IPS-18a (cell line): Measurements from ENCODE around the gene CDO1.
"Not testable (repeated sequence)": the region's sequence is repeated elsewhere in the genome, so short reads cannot be mapped to it uniquely, and the experiment has no call there.

Experiments
- H3K27ac ChIP-seq: one replicate; pipeline ENCODE4 v1.5.1; 2013; ENCODE audit warnings: low read length
- H3K27me3 ChIP-seq: one replicate; pipeline ENCODE4 v1.6.1; 2013; ENCODE audit warnings: mild to moderate bottlenecking, low read length; ENCODE audit not compliant: control insufficient read depth, insufficient read depth
- H3K36me3 ChIP-seq: one replicate; pipeline ENCODE4 v1.6.1; 2013; ENCODE audit warnings: low read depth, low read length; ENCODE audit not compliant: control insufficient read depth
- H3K4me1 ChIP-seq: one replicate; pipeline ENCODE4 v1.6.1; 2013; ENCODE audit warnings: low read depth, low read length; ENCODE audit not compliant: control insufficient read depth
- H3K4me3 ChIP-seq: one replicate; pipeline ENCODE4 v1.5.1; 2013; ENCODE audit warnings: low read length
- H3K9ac ChIP-seq: one replicate; pipeline ENCODE4 v1.6.1; 2013; ENCODE audit warnings: mild to moderate bottlenecking, low read length, moderate library complexity
- H3K9me3 ChIP-seq: one replicate; pipeline ENCODE4 v1.6.1; 2013; ENCODE audit warnings: low read depth, low read length; ENCODE audit not compliant: control insufficient read depth

CDO1 gene

DNA sequence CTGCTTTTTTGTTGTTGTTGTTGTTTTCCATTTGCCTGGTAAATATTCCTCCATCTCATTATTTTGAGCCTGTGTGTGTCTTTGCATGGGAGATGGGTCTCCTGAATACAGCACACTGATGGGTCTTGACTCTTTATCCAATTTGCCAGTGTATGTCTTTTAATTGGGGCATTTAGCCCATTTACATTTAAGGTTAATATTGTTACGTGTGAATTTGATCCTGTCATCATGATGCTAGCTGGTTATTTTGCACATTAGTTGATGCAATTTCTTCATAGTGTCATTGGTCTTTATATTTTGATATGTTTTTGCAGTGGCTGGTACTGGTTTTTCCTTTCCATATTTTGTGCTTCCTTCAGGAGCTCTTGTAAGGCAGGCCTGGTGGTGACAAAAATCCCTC is 8.5 kb upstream of the CDO1 start:
- H3K9me3 ChIP-seq, H3K27ac ChIP-seq, H3K9ac ChIP-seq, H3K36me3 ChIP-seq, H3K27me3 ChIP-seq, H3K4me1 ChIP-seq, H3K4me3 ChIP-seq: not testable (repeated sequence)

- H3K36me3 ChIP-seq = no peaks in the 10 kb centered on the region
- no peak overlapping the region for H3K4me3 ChIP-seq
- no peak overlapping the region for H3K27ac ChIP-seq
- no peak overlapping the region for H3K9ac ChIP-seq
- H3K27me3 ChIP-seq = peaks cover 11% of the 10 kb centered on the region
- H3K9me3 ChIP-seq = no peaks in the 10 kb centered on the region
- no peaks in the 10 kb centered on the region for H3K4me1 ChIP-seq
Measured at GRCh38 chr5:115820846-115821245, 4.4 kb upstream of the CDO1 start.

GRCh38 chr5:115818821-115819220 is 2.4 kb upstream of the CDO1 start:
- H3K27ac ChIP-seq = no peak overlapping the region
- no peak overlapping the region for H3K9ac ChIP-seq
- H3K36me3 ChIP-seq = no peaks in the 10 kb centered on the region
- H3K9me3 ChIP-seq = no peaks in the 10 kb centered on the region
- H3K4me1 ChIP-seq = peaks cover 14% of the 10 kb centered on the region
- no peak overlapping the region for H3K4me3 ChIP-seq
- H3K27me3 ChIP-seq = peaks cover 31% of the 10 kb centered on the region

- no peak overlapping the region for H3K4me3 ChIP-seq
- H3K36me3 ChIP-seq = no peaks in the 10 kb centered on the region
- no peak overlapping the region for H3K9ac ChIP-seq
- H3K9me3 ChIP-seq = no peaks in the 10 kb centered on the region
- peaks cover 34% of the 10 kb centered on the region for H3K27me3 ChIP-seq
- H3K27ac ChIP-seq = no peak overlapping the region
- H3K4me1 ChIP-seq = peaks cover 14% of the 10 kb centered on the region
Measured at GRCh38 chr5:115817386-115817785, 927 bp upstream of the CDO1 start.

DNA sequence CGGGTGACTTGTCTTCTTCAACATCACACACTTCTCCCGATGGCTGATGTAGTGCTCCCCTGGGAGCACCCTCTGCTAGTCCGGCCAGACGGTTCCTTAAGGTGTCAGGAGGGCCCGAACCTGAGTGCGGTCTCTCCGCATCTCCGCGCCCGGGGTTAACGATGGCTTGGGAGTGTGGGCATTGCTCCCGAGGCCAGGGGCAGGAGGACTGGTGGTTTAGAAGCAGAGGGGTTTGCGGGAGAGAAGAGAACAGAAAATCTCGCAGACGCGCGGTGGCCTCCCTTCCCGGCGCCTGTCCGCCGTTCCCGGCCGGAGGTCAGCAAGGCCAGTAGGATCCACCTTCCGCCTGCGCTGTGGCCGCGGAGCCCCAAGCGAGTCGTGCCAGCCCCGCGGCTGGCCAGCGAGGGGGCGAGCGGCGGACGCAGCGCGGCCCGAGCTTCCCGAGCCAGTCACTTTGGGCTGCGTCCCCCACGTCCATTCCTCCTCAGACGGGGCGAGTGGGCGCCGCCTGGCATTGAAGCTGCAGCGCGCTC is 700 bp downstream of the CDO1 start:
- Histone ChIP-seq H3K36me3 (peaks cover 5% of the 10 kb centered on the region), H3K9me3 (no peaks in the 10 kb centered on the region), H3K9ac (peak overlapping the region; percentile 74), H3K27me3 (peaks cover 34% of the 10 kb centered on the region), H3K4me1 (peaks cover 14% of the 10 kb centered on the region), H3K27ac (no peak overlapping the region), H3K4me3 (peak overlapping the region; percentile 78)

- H3K4me1 ChIP-seq = peaks cover 14% of the 10 kb centered on the region
- H3K36me3 ChIP-seq = peaks cover 5% of the 10 kb centered on the region
- no peaks in the 10 kb centered on the region for H3K9me3 ChIP-seq
- no peak overlapping the region for H3K27ac ChIP-seq
- peak overlapping the region; percentile 78 for H3K4me3 ChIP-seq
- H3K9ac ChIP-seq = peak overlapping the region; percentile 74
- peaks cover 34% of the 10 kb centered on the region for H3K27me3 ChIP-seq
Measured at GRCh38 chr5:115815006-115815692, 1.3 kb downstream of the CDO1 start.

DNA sequence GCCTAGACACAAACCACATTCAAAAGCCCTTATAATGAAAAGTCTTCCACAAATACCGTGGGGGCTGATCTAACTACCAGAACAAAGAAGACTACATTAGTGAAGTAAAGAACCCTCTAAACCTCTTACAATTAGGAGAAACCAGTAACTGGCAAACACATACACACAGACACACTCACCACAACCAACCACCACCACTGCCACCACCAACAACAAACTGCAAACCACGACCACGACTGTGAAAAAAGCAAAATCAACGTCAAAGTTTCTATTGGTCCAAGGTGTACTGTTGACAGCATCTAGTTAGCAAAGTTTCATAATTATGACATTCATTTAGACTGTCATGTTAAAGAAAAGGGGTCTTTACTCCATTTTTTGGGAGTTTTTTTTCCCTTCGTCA is 2.7 kb downstream of the CDO1 start:
- Histone ChIP-seq H3K36me3 (peaks cover 5% of the 10 kb centered on the region), H3K4me3 (no peak overlapping the region), H3K27ac (no peak overlapping the region), H3K9me3 (no peaks in the 10 kb centered on the region), H3K4me1 (peaks cover 14% of the 10 kb centered on the region), H3K27me3 (peaks cover 34% of the 10 kb centered on the region), H3K9ac (no peak overlapping the region)

- Histone ChIP-seq H3K27me3 (peaks cover 31% of the 10 kb centered on the region), H3K9ac (no peak overlapping the region), H3K27ac (no peak overlapping the region), H3K36me3 (peaks cover 5% of the 10 kb centered on the region), H3K4me1 (peaks cover 14% of the 10 kb centered on the region), H3K9me3 (no peaks in the 10 kb centered on the region), H3K4me3 (no peak overlapping the region)
Measured at GRCh38 chr5:115812372-115812771, 4.1 kb downstream of the CDO1 start.

DNA sequence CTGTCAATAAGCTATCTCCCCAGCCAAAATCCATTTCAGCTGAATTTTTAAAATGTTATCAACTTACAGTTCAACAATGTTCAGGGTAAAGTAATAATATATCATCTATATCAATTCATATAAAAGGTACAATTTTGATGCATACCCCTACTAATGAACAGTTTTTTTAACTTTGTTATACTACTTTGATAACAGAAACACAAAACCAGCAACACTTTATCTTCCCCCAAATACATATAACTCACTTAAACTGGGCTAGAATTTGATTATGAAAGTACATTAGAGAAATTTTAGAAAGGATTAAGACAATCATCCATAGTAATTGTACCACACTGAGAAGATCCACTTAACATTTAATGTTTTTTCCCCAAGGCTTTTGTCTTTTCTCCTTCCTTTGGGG is 5.1 kb downstream of the CDO1 start:
- Histone ChIP-seq H3K36me3 (peaks cover 6% of the 10 kb centered on the region), H3K4me1 (peaks cover 23% of the 10 kb centered on the region), H3K9ac (no peak overlapping the region), H3K9me3 (no peaks in the 10 kb centered on the region), H3K27me3 (peaks cover 27% of the 10 kb centered on the region), H3K4me3 (no peak overlapping the region), H3K27ac (no peak overlapping the region)

DNA sequence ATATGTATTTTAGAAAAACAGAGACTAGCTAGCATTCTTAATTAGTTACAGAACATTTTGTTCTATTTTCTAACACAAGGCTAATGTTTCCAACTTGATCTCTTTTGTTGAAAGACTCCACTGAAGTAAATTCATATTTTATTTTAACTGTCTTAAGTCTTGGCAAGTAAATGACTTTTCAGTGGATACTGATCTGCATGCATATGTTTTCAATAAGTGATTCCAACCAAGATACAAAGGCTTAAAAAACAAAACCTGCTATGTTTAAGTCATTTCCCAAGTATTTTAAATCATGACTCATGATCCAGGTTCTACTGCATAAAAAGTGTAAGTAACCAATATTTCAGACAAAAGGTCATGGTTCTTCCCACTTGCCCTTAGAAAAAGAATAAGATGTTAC is 5.7 kb downstream of the CDO1 start:
- Histone ChIP-seq H3K4me1 (peaks cover 25% of the 10 kb centered on the region), H3K27ac (no peak overlapping the region), H3K4me3 (no peak overlapping the region), H3K27me3 (peaks cover 23% of the 10 kb centered on the region), H3K9ac (no peak overlapping the region), H3K9me3 (no peaks in the 10 kb centered on the region), H3K36me3 (peaks cover 12% of the 10 kb centered on the region)

DNA sequence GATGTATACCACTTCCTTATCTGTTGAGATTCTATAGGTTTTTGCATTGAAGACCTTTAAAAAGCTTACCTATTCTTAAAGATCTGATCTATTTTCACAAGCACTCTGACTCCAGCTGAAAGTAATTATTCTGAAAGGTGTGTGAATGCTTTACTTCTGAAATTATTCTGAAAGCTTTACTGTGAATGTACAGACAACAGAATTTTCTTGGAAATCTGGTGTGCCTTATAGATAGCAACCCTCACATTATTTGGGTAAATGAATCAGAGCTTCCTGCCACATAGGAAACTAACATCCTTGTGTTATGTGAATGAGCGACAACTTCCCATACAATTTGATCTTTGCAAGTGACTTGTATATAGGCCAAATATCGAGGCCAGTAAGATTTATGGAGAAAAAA is 6.5 kb downstream of the CDO1 start:
- Histone ChIP-seq H3K9ac (no peak overlapping the region), H3K27me3 (peaks cover 14% of the 10 kb centered on the region), H3K36me3 (peaks cover 19% of the 10 kb centered on the region), H3K4me1 (peaks cover 20% of the 10 kb centered on the region), H3K9me3 (no peaks in the 10 kb centered on the region), H3K4me3 (no peak overlapping the region), H3K27ac (no peak overlapping the region)

GRCh38 chr5:115808066-115808465 is 8.4 kb downstream of the CDO1 start:
- H3K36me3 ChIP-seq = peaks cover 22% of the 10 kb centered on the region
- not testable (repeated sequence) for H3K9me3 ChIP-seq, H3K27ac ChIP-seq

More at GRCh38 chr5:115808066-115808465, 8.4 kb downstream of the CDO1 start:
- H3K4me1 ChIP-seq = peaks cover 11% of the 10 kb centered on the region
- H3K9ac ChIP-seq, H3K4me3 ChIP-seq, H3K27me3 ChIP-seq: not testable (repeated sequence)
